ENCODE data around the gene CAPN8.

DNA sequence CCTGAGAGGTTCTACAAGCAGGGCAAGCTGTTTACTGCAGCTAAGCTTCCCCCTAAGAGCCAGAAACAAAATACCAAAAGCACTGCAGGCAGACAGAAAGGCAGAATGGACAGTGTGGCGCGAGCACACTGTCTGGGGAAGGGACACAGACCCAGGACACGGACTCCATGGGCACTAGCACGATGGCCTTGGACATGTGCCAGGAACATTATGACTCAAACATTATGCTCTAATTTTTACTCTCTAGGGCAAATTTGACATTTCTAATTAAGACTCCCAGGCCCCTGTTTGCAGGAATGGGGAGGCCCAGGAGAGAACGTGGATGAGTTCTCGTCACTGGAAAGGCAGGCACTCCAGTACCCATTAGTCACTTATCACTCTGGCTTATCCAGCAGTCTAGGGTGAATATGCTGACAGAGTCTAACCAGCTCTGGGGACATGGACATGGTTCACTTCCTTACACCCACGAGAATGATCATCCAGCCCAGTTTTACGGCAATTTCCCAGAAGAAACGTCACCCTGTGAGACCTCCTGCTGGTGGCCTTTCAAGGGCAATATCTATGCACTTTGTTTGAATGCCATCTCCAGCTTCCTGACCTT is 45.1 kb downstream of the CAPN8 start:
- TF ChIP-seq, protein P1, sequence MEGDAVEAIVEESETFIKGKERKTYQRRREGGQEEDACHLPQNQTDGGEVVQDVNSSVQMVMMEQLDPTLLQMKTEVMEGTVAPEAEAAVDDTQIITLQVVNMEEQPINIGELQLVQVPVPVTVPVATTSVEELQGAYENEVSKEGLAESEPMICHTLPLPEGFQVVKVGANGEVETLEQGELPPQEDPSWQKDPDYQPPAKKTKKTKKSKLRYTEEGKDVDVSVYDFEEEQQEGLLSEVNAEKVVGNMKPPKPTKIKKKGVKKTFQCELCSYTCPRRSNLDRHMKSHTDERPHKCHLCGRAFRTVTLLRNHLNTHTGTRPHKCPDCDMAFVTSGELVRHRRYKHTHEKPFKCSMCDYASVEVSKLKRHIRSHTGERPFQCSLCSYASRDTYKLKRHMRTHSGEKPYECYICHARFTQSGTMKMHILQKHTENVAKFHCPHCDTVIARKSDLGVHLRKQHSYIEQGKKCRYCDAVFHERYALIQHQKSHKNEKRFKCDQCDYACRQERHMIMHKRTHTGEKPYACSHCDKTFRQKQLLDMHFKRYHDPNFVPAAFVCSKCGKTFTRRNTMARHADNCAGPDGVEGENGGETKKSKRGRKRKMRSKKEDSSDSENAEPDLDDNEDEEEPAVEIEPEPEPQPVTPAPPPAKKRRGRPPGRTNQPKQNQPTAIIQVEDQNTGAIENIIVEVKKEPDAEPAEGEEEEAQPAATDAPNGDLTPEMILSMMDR (IDR thresholded peaks at IDR 0.05) = no peak
- no peak for TF ChIP-seq POLR2A (IDR thresholded peaks at IDR 0.05)

Measured in right lobe of liver (tissue), 4 donors.